Measurements from ENCODE around the gene C19orf67.

C19orf67 gene

GRCh38 chr19:14031719-14032480 lies 53.7 kb downstream of the C19orf67 start, which contains the start of gene IL27RA:
IL27RA (plus strand) TSS chr19:14031762; CDS start chr19:14031873, 111 bp downstream.
- peak; percentile 51 to 68 for DNase-seq (ENCODE audit: extremely low read depth in 1 of 2, low read depth in 1 of 2)
